HepG2 (cell line): Measurements from ENCODE around the gene NBL1.

Experiments
- CHD2 ChIP-seq: IDR thresholded peaks from 2 replicates; pipeline ENCODE4 v1.6.1; 2011; ENCODE audit warnings: low read depth, low read length, improper control_type of control experiment
- CREB1 ChIP-seq, 2 experiments: fragments of 450-650 bp in 1 of 2; IDR thresholded peaks; 2 replicates each; pipeline ENCODE4 v1.6.1; 2016 to 2017; ENCODE audit warnings: control low read depth in 1 of 2, mild to moderate bottlenecking in 1 of 2, missing compliant biosample characterization in 1 of 2, missing genetic modification characterization in 1 of 2
- ESRRA ChIP-seq: sonication (generic); formaldehyde crosslinking; IDR thresholded peaks from 2 replicates; pipeline ENCODE4 v1.5.1; 2020; ENCODE audit warnings: mild to moderate bottlenecking, low read depth, missing genetic modification reagents
- HNRNPUL1 ChIP-seq: fragments of 200-400 bp; formaldehyde crosslinking; IDR thresholded peaks from 2 replicates; pipeline ENCODE4 v1.6.1; 2017; ENCODE audit warnings: low read depth, mild to moderate bottlenecking, low read length, moderate library complexity
- KDM1A ChIP-seq: IDR thresholded peaks from 2 replicates; pipeline ENCODE4 v1.6.1; 2016; ENCODE audit warnings: missing compliant biosample characterization
- MEIS1 ChIP-seq: sonication (generic); formaldehyde crosslinking; IDR thresholded peaks from 2 replicates; pipeline ENCODE4 v1.9.0; 2021; ENCODE audit warnings: mild to moderate bottlenecking, missing genetic modification reagents, moderate library complexity, borderline replicate concordance
- MIER2 ChIP-seq: IDR thresholded peaks from 2 replicates; pipeline ENCODE4 v1.6.1; 2016; ENCODE audit warnings: missing biosample characterization, missing genetic modification reagents
- SP1 ChIP-seq, 2 experiments: fragments of 450-650 bp in 1 of 2; sonication (generic) in 1 of 2; formaldehyde crosslinking in 1 of 2; IDR thresholded peaks; 2 replicates each; pipeline versions ENCODE4 v1.4.0 to v1.6.1; 2016 to 2020; ENCODE audit warnings: missing genetic modification reagents in 1 of 2
- TAF1 ChIP-seq: sonication (generic); formaldehyde crosslinking; IDR thresholded peaks from 2 replicates; pipeline ENCODE4 v1.4.0; 2020; ENCODE audit warnings: missing genetic modification reagents
- TCF12 ChIP-seq, 2 experiments: fragments of 450-650 bp in 1 of 2; sonication (generic) in 1 of 2; formaldehyde crosslinking in 1 of 2; IDR thresholded peaks; 2 replicates each; pipeline versions ENCODE4 v1.6.1 to v1.8.0; 2017 to 2022; ENCODE audit warnings: antibody characterized with exemption in 1 of 2, mild to moderate bottlenecking in 1 of 2, missing genetic modification reagents in 1 of 2, moderate library complexity in 1 of 2
- ZNF619 ChIP-seq: sonication (generic); formaldehyde crosslinking; IDR thresholded peaks from 2 replicates; pipeline ENCODE4 v1.4.0; 2020; ENCODE audit warnings: mild to moderate bottlenecking, missing genetic modification reagents
- ZNF75D ChIP-seq: sonication (generic); formaldehyde crosslinking; IDR thresholded peaks from 2 replicates; pipeline ENCODE4 v1.8.1; 2023; ENCODE audit warnings: missing genetic modification reagents, mild to moderate bottlenecking, borderline replicate concordance

- TF ChIP-seq ESRRA = no peak
- no peak for TF ChIP-seq KDM1A (CRISPR knock-in tag)
- TF ChIP-seq ZNF75D = no peak
- TF ChIP-seq ZNF619 (CRISPR knock-in tag) = no peak
- TF ChIP-seq MIER2 (CRISPR knock-in tag) = no peak
- TF ChIP-seq HNRNPUL1 = no peak
- TF ChIP-seq TCF12 (IDR thresholded peaks at IDR 0.05) = no peak
- TF ChIP-seq TCF12 (CRISPR knock-in tag; IDR thresholded peaks at IDR 0.05) = no peak
- no peak for TF ChIP-seq CREB1 (IDR thresholded peaks at IDR 0.05)
- no peak for TF ChIP-seq CREB1 (CRISPR knock-in tag; IDR thresholded peaks at IDR 0.05)
- TF ChIP-seq CHD2 = no peak
- no peak for TF ChIP-seq MEIS1 (CRISPR knock-in tag)
- TF ChIP-seq TAF1 (CRISPR knock-in tag) = no peak
- no peak for TF ChIP-seq SP1 (IDR thresholded peaks at IDR 0.05)
- no peak for TF ChIP-seq SP1 (CRISPR knock-in tag; IDR thresholded peaks at IDR 0.05)
Measured at GRCh38 chr1:19703280-19703679, 59.2 kb downstream of the NBL1 start.
